ENCODE data around the gene BNIP2.

- TF ChIP-seq CTCF (IDR thresholded peaks at IDR 0.05; ENCODE audit: insufficient read depth, low read length) (no peak), POLR2AphosphoS5 (IDR thresholded peaks at IDR 0.05; ENCODE audit: low read depth) (no peak), REST (IDR thresholded peaks at IDR 0.05; ENCODE audit: insufficient replicate concordance, low read depth) (no peak), GABPA (IDR thresholded peaks at IDR 0.05; ENCODE audit: low read depth) (no peak), SPI1 (IDR thresholded peaks at IDR 0.05; ENCODE audit: borderline replicate concordance, low read depth) (no peak)
Observed at GRCh38 chr15:59649603-59650002, 39.5 kb downstream of the BNIP2 start.
